Common myeloid progenitor, CD34-positive (primary cell): ENCODE results near the gene TMEM184B.

Experiments used
- CTCF ChIA-PET: fragments of 350-600 bp; sonication (Branson Sonifier 250); formaldehyde crosslinking; loops from one replicate; lab custom pipeline; 2021; ENCODE audit warnings: antibody characterized with exemption; lab: Charles Lee
- POLR2A ChIA-PET: fragments of 350-600 bp; sonication (Branson Sonifier 250); formaldehyde crosslinking; loops from one replicate; lab custom pipeline; 2021; ENCODE audit warnings: antibody characterized with exemption; lab: Charles Lee
- DNase-seq, 3 donors: peaks; one replicate each; pipeline versions ENCODE4 v3.0.0 to v3.0.0-alpha.2; 2013
- H3K27ac ChIP-seq, 2 experiments: 1 replicate in 1 of 2; 2 replicates in 1 of 2; pipeline ENCODE4 v1.7.0; 2013; ENCODE audit warnings: inconsistent platforms in 2 of 2, low read length in 2 of 2, mild to moderate bottlenecking in 2 of 2, low read depth in 1 of 2, moderate library complexity in 1 of 2; ENCODE audit not compliant: severe bottlenecking in 2 of 2, insufficient read depth in 1 of 2, poor library complexity in 1 of 2
- H3K27me3 ChIP-seq, 5 experiments: replicated peaks in 2 of 5; 1 replicate in 3 of 5; 2 replicates in 2 of 5; pipeline versions ENCODE4 v1.6.1 to v1.7.0; 2013; ENCODE audit warnings: low read length in 4 of 5, mild to moderate bottlenecking in 2 of 5, moderate library complexity in 2 of 5, inconsistent platforms in 1 of 5; ENCODE audit not compliant: insufficient read depth in 5 of 5, control insufficient read depth in 4 of 5
- H3K36me3 ChIP-seq, 4 experiments: 1 replicate in 2 of 4; 2 replicates in 2 of 4; pipeline versions ENCODE4 v1.6.1 to v1.7.0; 2013; ENCODE audit warnings: low read length in 3 of 4, control low read depth in 1 of 4, mild to moderate bottlenecking in 1 of 4; ENCODE audit not compliant: control insufficient read depth in 4 of 4, insufficient read depth in 4 of 4
- H3K4me1 ChIP-seq, 4 experiments: 1 replicate in 3 of 4; 2 replicates in 1 of 4; pipeline versions ENCODE4 v1.6.1 to v1.7.1; 2013; ENCODE audit warnings: low read length in 3 of 4, mild to moderate bottlenecking in 3 of 4, control low read depth in 1 of 4, inconsistent platforms in 1 of 4, moderate library complexity in 1 of 4; ENCODE audit not compliant: control insufficient read depth in 4 of 4, insufficient read depth in 4 of 4; ENCODE audit errors: control extremely low read depth in 1 of 4
- H3K4me3 ChIP-seq, 7 experiments: 1 replicate in 4 of 7; 2 replicates in 3 of 7; pipeline versions ENCODE4 v1.5.1 to v1.7.0; 2013; ENCODE audit warnings: mild to moderate bottlenecking in 7 of 7, low read length in 6 of 7, moderate library complexity in 6 of 7, inconsistent platforms in 2 of 7, low read depth in 2 of 7, control low read depth in 1 of 7; ENCODE audit not compliant: insufficient read depth in 4 of 7, control insufficient read depth in 1 of 7; ENCODE audit errors: extremely low read depth in 1 of 7
- H3K9me3 ChIP-seq, 5 experiments: 1 replicate in 4 of 5; 2 replicates in 1 of 5; pipeline versions ENCODE4 v1.6.1 to v1.7.1; 2013; ENCODE audit warnings: low read length in 4 of 5, mild to moderate bottlenecking in 2 of 5, inconsistent platforms in 1 of 5, low read depth in 1 of 5, moderate library complexity in 1 of 5; ENCODE audit not compliant: control insufficient read depth in 4 of 5, insufficient read depth in 2 of 5; ENCODE audit errors: control extremely low read depth in 1 of 5
- WGBS: methylation state at CpG from one replicate; pipeline ENCODE4 v1.1.5; 2013; ENCODE audit not compliant: insufficient coverage; 5-methylcytosine and 5-hydroxymethylcytosine counted together

Gene TMEM184B

DNA sequence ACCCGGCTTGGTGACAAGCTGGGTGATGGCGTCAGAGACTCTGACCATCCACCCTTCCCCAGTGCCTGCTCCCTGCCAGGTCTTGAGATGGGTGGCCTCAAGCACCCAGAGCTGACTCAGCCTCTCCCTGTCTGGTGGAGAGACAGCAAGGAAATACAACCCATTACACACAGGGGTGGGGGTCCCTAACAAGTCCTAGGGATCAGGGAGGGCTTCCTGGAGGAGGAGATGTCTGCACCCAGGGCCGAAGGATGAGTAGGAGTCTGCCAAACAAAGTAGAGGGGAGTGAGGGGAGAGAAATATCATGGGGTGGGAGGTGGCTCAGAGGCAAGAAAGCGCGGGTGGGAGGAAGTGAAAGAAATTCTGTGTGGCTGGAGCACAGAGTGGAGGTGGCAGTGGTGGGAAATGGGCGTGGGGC, 64.2 kb downstream of the TMEM184B start:
- ChIA-PET CTCF (interaction anchor here (0.7 to 1.6 kb wide), 3 partner anchors 8 to 156 kb away, joined by 3 to 4 read pairs (median 3); no protein-coding TSS in a partner anchor), POLR2A (interaction anchor here (0.5 kb wide), 1 partner anchor 82 kb away, joined by 4 read pairs; no protein-coding TSS in a partner anchor)
- peaks cover 2 to 23% (median 17%) of the 10 kb centered on the region in 4 experiments for H3K4me1 ChIP-seq
- H3K4me3 ChIP-seq, result no peak overlapping the region
- H3K36me3 ChIP-seq, result peaks cover 0 to 2% (median 0%) of the 10 kb centered on the region in 4 experiments
- no peaks in the 10 kb centered on the region for H3K9me3 ChIP-seq
- DNase-seq, result no peak
- H3K27me3 ChIP-seq, result no peaks in the 10 kb centered on the region
- no peak overlapping the region for H3K27ac ChIP-seq
- WGBS, result 92% methylated on average over 4 of the region's 6 CpGs

DNA sequence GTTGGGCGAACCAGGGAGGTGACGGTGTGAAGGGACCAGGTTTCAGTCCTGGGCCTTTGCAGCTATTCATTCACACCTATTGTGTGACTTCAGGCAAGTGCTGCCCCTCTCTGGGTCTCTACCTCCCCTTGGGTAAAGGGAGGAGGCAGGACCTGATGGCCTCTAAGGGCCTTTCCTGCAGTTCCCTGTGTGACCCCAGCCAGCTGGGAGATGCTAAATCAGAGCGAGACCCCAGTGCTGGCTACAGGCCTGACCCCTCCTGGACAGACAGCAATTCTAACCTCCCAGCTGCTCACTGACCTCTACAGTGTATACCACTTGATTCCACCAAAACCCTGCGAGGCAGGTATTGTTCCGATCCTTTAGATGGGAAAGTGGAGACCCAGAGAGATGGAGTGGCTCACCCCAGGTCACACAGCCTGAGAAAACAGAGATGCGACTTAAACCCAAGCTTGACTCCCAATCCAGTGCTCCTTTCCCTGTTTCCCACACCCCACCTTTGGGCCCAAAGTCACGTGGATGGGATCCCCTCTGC, 64.8 kb downstream of the TMEM184B start:
- 100% methylated on average over 7 of the region's 7 CpGs for WGBS
- DNase-seq, result no peak
- Histone ChIP-seq H3K36me3 (peaks cover 0 to 2% (median 0%) of the 10 kb centered on the region in 4 experiments), H3K4me3 (no peak overlapping the region), H3K27ac (no peak overlapping the region), H3K4me1 (peaks cover 2 to 28% (median 23%) of the 10 kb centered on the region in 4 experiments), H3K27me3 (no peaks in the 10 kb centered on the region), H3K9me3 (no peaks in the 10 kb centered on the region)
- ChIA-PET POLR2A (interaction anchor here (0.5 to 0.9 kb wide), 3 partner anchors 36 to 83 kb away, joined by 4 to 6 read pairs (median 4); no protein-coding TSS in a partner anchor), CTCF (interaction anchor here (0.7 to 1.8 kb wide), 4 partner anchors 9 to 155 kb away, joined by 3 to 5 read pairs (median 4); no protein-coding TSS in a partner anchor)

DNA sequence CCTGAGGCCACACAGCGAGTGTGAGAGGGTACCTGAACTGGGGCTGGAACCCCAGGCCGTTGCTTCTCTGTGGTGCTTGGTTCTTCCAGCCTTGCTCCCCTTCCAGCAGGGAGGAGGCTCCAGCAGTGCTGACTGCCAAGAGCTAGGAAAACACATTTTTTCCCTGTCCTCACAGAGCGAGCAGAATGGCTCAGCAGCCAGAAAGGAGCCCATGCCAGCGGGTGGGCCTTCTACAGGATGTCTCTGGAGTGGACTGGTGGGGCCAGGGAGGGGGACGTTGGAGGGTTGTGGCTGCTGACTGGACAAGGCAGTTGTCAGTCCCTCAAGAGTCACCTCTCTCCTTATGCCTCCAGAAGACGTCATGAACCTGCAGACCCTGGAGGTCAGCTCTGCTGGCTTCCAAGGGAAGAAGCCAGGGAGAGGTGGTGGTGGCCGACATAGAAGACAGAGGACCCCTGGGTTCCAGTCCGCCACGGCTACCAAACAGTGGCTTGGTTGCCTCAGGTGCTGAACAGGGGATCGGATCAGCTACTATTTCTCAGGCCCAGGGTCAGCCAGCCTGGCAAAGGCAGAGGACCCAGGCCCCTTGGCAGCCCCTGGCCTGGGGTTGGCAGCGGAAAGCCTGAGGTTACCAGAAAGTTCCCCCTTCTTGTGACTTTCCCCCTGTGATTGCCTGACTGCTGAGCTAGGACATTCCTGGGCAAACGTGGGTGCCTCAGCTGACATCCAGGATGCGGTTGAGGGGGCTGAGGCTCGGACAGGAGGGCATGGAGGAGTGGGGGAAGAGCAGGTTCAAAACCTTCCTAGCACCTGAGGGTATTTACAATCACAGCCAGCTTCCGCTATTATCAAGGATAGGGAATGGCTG, 67.3 kb downstream of the TMEM184B start:
- Histone ChIP-seq H3K9me3 (no peaks in the 10 kb centered on the region), H3K27ac (no peak overlapping the region), H3K4me1 (peaks cover 2 to 37% (median 35%) of the 10 kb centered on the region in 4 experiments), H3K4me3 (no peak overlapping the region), H3K36me3 (peaks cover 0 to 2% (median 0%) of the 10 kb centered on the region in 4 experiments), H3K27me3 (no peaks in the 10 kb centered on the region)
- ChIA-PET POLR2A (interaction anchor here (0.7 to 1.5 kb wide), 3 partner anchors 22 to 52 kb away, joined by 3 read pairs; no protein-coding TSS in a partner anchor), CTCF (interaction anchor here (0.8 kb wide), 1 partner anchor 29 kb away, joined by 3 read pairs; no protein-coding TSS in a partner anchor)
- DNase-seq, result no peak
- WGBS, result 99% methylated on average over 11 of the region's 15 CpGs

DNA sequence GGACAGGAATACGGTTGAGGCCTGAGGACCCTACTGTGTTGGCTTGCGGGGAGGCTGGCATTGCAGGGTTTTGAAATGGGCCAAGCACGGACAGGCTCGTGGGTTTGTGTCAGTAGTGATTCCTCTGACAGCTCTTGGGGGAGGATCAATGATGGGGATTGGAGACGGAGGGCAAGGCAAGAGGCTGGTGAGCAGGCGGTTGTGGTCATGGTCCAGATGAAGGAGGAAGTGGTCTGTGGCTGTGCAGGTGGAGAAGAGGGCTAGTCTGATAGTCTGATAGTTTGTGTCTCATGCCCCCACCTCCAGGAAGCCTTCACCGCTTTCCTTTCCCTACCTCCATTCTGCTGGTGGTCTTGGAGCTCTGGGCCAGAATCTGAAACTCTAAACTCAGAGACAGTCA, 68.0 kb downstream of the TMEM184B start:
- peak overlapping the region in 1 of 7 experiments; percentile 6 for H3K4me3 ChIP-seq
- H3K27ac ChIP-seq, result no peak overlapping the region
- no peaks in the 10 kb centered on the region for H3K27me3 ChIP-seq
- no peaks in the 10 kb centered on the region for H3K9me3 ChIP-seq
- peak in 2 of 3 donors; percentile 81 to 83 for DNase-seq
- CTCF ChIA-PET, result interaction anchor here (0.8 to 1.6 kb wide), 4 partner anchors 8 to 31 kb away, joined by 3 to 4 read pairs (median 4); no protein-coding TSS in a partner anchor
- POLR2A ChIA-PET, result interaction anchor here (1.5 kb wide), 1 partner anchor 28 kb away, joined by 3 read pairs; no protein-coding TSS in a partner anchor
- H3K36me3 ChIP-seq, result peaks cover 0 to 2% (median 0%) of the 10 kb centered on the region in 4 experiments
- WGBS, result 64% methylated on average over 4 of the region's 7 CpGs
- H3K4me1 ChIP-seq, result peaks cover 2 to 37% (median 35%) of the 10 kb centered on the region in 4 experiments

DNA sequence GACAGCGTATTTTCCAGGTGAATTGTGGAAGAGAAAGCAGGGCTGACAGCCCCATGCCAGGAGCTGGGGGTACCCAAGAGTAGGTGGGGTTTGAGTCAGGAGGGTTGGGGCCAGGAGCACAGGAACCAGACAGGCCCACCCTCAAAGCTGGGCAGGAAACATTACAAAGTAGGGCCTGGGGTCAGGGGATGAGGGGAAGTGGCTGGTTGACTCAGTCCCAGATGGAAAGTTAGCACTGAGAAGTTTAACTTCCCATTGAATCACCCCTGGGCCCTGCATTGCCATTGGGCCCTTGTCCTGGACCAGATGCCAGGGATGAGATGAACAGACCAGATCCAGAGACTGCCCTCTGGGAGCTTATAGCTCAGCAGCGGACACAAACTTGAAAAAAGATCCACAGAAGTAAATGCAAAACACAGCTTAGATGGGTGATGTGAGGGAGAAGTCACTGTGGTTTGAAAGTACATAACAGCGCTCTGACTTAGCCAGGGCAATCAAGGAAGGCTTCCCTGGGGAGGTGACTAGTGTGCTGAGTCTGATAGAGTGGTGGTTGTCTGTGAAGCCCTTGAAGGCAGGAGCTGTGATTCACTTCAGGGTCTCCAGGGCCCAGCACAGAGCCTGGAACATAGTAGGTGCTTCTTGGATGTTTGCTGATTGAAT, 68.8 kb downstream of the TMEM184B start:
- Histone ChIP-seq H3K36me3 (peaks cover 0 to 2% (median 0%) of the 10 kb centered on the region in 4 experiments), H3K27me3 (no peaks in the 10 kb centered on the region), H3K9me3 (no peaks in the 10 kb centered on the region), H3K27ac (no peak overlapping the region), H3K4me3 (peak overlapping the region in 3 of 7 experiments; percentile 82 to 94 (median 92)), H3K4me1 (peaks cover 2 to 37% (median 35%) of the 10 kb centered on the region in 4 experiments)
- ChIA-PET CTCF (interaction anchor here (1.0 to 2.2 kb wide), 7 partner anchors 9 to 49 kb away, joined by 3 to 10 read pairs (median 4); partner anchors contain the start of gene PLA2G6), POLR2A (interaction anchor here (1.2 to 4.1 kb wide), 3 partner anchors 23 to 31 kb away, joined by 3 to 24 read pairs (median 3); partner anchors contain the start of gene PLA2G6)
- DNase-seq, result peak in 1 of 3 donors; percentile 50
- WGBS, result 89% methylated on average over 3 of the region's 3 CpGs

GRCh38 chr22:38203090-38203810, 69.6 kb downstream of the TMEM184B start:
- Histone ChIP-seq H3K4me3 (peak overlapping the region; percentile 69 to 94 (median 82)), H3K4me1 (peaks cover 2 to 37% (median 35%) of the 10 kb centered on the region in 4 experiments), H3K27ac (peak overlapping the region in 1 of 2 experiments; percentile 68), H3K36me3 (peaks cover 0 to 2% (median 0%) of the 10 kb centered on the region in 4 experiments), H3K27me3 (no peaks in the 10 kb centered on the region), H3K9me3 (no peaks in the 10 kb centered on the region)
- WGBS, result 5% methylated on average over 11 of the region's 19 CpGs
- peak in 1 of 3 donors; percentile 45 for DNase-seq
- ChIA-PET CTCF (interaction anchor here (1.0 to 2.2 kb wide), 7 partner anchors 10 to 49 kb away, joined by 3 to 10 read pairs (median 4); partner anchors contain the start of gene PLA2G6), POLR2A (interaction anchor here (1.2 to 4.1 kb wide), 2 partner anchors 22 to 30 kb away, joined by 3 to 24 read pairs; partner anchors contain the start of gene PLA2G6)
